Loucy (cell line): ENCODE data around the gene LATS2.

Experiments
- H2AFZ ChIP-seq: fragments of 200-600 bp; sonication (generic); 2 replicates; pipeline ENCODE4 v1.6.0; 2016; ENCODE audit warnings: antibody characterized with exemption, mild to moderate bottlenecking, low read length, moderate library complexity
- H3F3A ChIP-seq: fragments of 200-600 bp; 2 replicates; pipeline ENCODE4 v1.6.0; 2016; ENCODE audit warnings: antibody characterized with exemption, low read depth, mild to moderate bottlenecking
- H3K27me3 ChIP-seq: fragments of 200-600 bp; sonication (generic); 2 replicates; pipeline ENCODE4 v1.6.1; 2014; ENCODE audit warnings: low read length, mild to moderate bottlenecking; ENCODE audit not compliant: insufficient read depth, poor library complexity, severe bottlenecking
- H3K36me3 ChIP-seq: fragments of 200-600 bp; sonication (generic); 2 replicates; pipeline ENCODE4 v1.6.1; 2016; ENCODE audit warnings: low read length; ENCODE audit not compliant: insufficient read depth
- H3K4me1 ChIP-seq: fragments of 200-600 bp; sonication (generic); 2 replicates; pipeline ENCODE4 v1.5.1; 2014; ENCODE audit warnings: low read length, mild to moderate bottlenecking; ENCODE audit not compliant: insufficient read depth, poor library complexity, severe bottlenecking
- H3K4me2 ChIP-seq: fragments of 200-600 bp; sonication (generic); 2 replicates; pipeline ENCODE4 v1.6.0; 2014; ENCODE audit warnings: antibody characterized with exemption, low read length, low read depth, mild to moderate bottlenecking; ENCODE audit not compliant: poor library complexity, severe bottlenecking
- H3K4me3 ChIP-seq: fragments of 200-600 bp; sonication (generic); 2 replicates; pipeline ENCODE4 v1.5.1; 2014; ENCODE audit warnings: low read length, mild to moderate bottlenecking, mixed read lengths; ENCODE audit not compliant: poor library complexity, severe bottlenecking
- H3K79me2 ChIP-seq: fragments of 200-600 bp; sonication (generic); 2 replicates; pipeline ENCODE4 v1.6.1; 2014; ENCODE audit warnings: low read length; ENCODE audit not compliant: insufficient read depth
- H3K9ac ChIP-seq: fragments of 200-600 bp; sonication (generic); 2 replicates; pipeline ENCODE4 v1.6.0; 2014; ENCODE audit warnings: mild to moderate bottlenecking, low read depth, low read length, moderate library complexity; ENCODE audit not compliant: poor library complexity, severe bottlenecking
- H3K9me2 ChIP-seq: fragments of 200-600 bp; sonication (generic); replicated peaks from 2 replicates; pipeline ENCODE4 v1.6.1; 2016; ENCODE audit warnings: low read depth, low read length, mixed read lengths
- H3K9me3 ChIP-seq: fragments of 200-600 bp; sonication (generic); 2 replicates; pipeline ENCODE4 v1.6.1; 2014; ENCODE audit warnings: mild to moderate bottlenecking, antibody characterized with exemption, low read length, low read depth; ENCODE audit not compliant: insufficient read depth
- H4K20me1 ChIP-seq: fragments of 200-600 bp; sonication (generic); 2 replicates; pipeline ENCODE4 v1.6.0; 2014; ENCODE audit warnings: antibody characterized with exemption, low read length, mild to moderate bottlenecking; ENCODE audit not compliant: insufficient read depth, poor library complexity, severe bottlenecking
- EZH2phosphoT487 ChIP-seq: fragments of 200-600 bp; IDR thresholded peaks from 2 replicates; pipeline ENCODE4 v1.6.1; 2018; ENCODE audit warnings: antibody characterized with exemption, mild to moderate bottlenecking, moderate library complexity, borderline replicate concordance
- TF ChIP-seq, protein P1 (sequence below): fragments of 200-600 bp; sonication (generic); conservative IDR thresholded peaks from 2 replicates; pipeline ENCODE4 v1.5.1; 2014; ENCODE audit warnings: mild to moderate bottlenecking, antibody characterized with exemption, low read length

LATS2 gene

DNA sequence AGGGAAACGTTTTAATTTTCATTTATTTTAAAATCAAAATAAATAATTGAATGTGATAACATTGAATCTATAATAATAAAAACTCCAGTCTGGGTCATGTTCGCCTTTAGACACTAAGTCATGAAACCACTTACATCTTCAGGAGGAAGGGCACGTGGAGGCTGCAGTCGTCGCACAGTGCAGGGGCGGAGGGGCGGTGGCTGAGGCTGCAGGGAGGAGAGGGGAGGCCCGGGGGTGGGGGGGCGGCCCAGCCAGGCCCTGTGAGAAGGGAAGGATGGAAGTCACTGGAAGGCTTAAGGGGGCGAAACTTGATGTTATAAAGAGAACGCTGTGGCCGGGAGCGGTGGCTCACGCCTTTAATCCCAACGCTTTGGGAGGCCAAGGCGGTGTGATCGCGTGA, 14.9 kb upstream of the LATS2 start:
- Histone ChIP-seq H3K9me3 (no peaks in the 10 kb centered on the region), H3F3A (peaks cover 15% of the 10 kb centered on the region), H3K36me3 (no peaks in the 10 kb centered on the region), H3K9me2 (no peaks in the 10 kb centered on the region), H3K79me2 (no peaks in the 10 kb centered on the region), H3K4me3 (peak overlapping the region; percentile 60), H4K20me1 (no peaks in the 10 kb centered on the region), H3K4me2 (peak overlapping the region; percentile 50), H3K27me3 (no peaks in the 10 kb centered on the region), H2AFZ (no peak overlapping the region), H3K4me1 (peaks cover 27% of the 10 kb centered on the region), H3K9ac (peak overlapping the region; percentile 67)
- TF ChIP-seq EZH2phosphoT487, result no peak
- TF ChIP-seq, protein P1, sequence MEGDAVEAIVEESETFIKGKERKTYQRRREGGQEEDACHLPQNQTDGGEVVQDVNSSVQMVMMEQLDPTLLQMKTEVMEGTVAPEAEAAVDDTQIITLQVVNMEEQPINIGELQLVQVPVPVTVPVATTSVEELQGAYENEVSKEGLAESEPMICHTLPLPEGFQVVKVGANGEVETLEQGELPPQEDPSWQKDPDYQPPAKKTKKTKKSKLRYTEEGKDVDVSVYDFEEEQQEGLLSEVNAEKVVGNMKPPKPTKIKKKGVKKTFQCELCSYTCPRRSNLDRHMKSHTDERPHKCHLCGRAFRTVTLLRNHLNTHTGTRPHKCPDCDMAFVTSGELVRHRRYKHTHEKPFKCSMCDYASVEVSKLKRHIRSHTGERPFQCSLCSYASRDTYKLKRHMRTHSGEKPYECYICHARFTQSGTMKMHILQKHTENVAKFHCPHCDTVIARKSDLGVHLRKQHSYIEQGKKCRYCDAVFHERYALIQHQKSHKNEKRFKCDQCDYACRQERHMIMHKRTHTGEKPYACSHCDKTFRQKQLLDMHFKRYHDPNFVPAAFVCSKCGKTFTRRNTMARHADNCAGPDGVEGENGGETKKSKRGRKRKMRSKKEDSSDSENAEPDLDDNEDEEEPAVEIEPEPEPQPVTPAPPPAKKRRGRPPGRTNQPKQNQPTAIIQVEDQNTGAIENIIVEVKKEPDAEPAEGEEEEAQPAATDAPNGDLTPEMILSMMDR, result no peak

DNA sequence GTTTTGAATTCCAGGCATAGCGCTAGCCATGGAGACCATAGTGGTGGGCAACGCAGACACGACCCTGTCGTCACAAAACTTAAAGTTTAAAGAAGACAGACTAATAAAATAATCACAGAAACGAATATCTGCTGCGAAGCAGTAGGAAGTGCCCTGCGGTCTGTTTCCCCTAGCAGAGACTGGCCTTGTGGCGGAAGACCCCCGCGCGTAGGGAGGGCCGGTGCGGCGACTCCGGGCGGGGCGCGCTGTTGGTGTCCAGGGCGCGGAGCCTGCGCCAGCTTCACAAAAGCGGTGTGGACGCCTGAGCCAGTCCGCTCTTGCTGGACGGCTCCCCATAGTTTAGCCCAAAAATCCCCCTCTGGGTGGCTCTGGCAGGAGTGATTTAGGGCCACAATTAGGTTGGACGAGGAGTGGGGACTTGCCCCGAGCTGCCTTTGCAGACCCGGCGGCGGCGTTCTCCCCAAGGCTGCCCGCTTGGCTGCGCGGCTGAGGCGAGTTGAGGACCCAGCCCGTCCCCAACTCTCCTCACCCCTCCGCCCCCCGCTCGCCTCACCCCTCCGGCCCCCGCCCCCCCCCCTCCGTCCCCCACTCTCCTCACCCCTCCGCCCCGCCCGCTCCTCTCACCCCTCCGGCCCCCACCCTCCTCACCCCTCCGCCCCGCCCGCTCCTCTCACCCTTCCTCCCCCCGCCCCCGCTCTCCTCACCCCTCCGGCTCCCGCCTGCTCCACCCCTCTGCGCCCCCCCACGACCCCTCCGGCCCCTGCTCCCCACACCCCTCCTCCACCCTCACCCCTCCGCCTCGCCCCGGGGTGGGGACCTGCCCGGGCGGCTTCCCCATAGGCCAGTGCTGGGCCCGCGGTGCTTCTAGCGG, 14.2 kb upstream of the LATS2 start:
- Histone ChIP-seq H2AFZ (peak overlapping the region; percentile 62), H3K79me2 (no peaks in the 10 kb centered on the region), H3K9me3 (no peaks in the 10 kb centered on the region), H4K20me1 (no peaks in the 10 kb centered on the region), H3F3A (peaks cover 15% of the 10 kb centered on the region), H3K36me3 (no peaks in the 10 kb centered on the region), H3K4me2 (peak overlapping the region; percentile 72), H3K4me1 (peaks cover 32% of the 10 kb centered on the region), H3K9ac (peak overlapping the region; percentile 90), H3K27me3 (no peaks in the 10 kb centered on the region), H3K4me3 (peak overlapping the region; percentile 71), H3K9me2 (no peaks in the 10 kb centered on the region)
- TF ChIP-seq, protein P1, result no peak
- TF ChIP-seq EZH2phosphoT487, result no peak

GRCh38 chr13:21075011-21075378, 13.6 kb upstream of the LATS2 start:
- peak overlapping the region; percentile 90 for H3K9ac ChIP-seq
- no peaks in the 10 kb centered on the region for H3K9me2 ChIP-seq
- peak overlapping the region; percentile 71 for H3K4me3 ChIP-seq
- H2AFZ ChIP-seq, result peak overlapping the region; percentile 62
- no peaks in the 10 kb centered on the region for H3K79me2 ChIP-seq
- no peaks in the 10 kb centered on the region for H3K27me3 ChIP-seq
- H3K4me1 ChIP-seq, result peaks cover 32% of the 10 kb centered on the region
- H4K20me1 ChIP-seq, result no peaks in the 10 kb centered on the region
- H3K9me3 ChIP-seq, result no peaks in the 10 kb centered on the region
- no peaks in the 10 kb centered on the region for H3K36me3 ChIP-seq
- H3F3A ChIP-seq, result peaks cover 15% of the 10 kb centered on the region
- TF ChIP-seq, protein P1, result no peak
- no peak for TF ChIP-seq EZH2phosphoT487
- H3K4me2 ChIP-seq, result peak overlapping the region; percentile 72
